SU-DHL-6 (cell line): ENCODE results near the gene CELA2A.

Experiments
- H2AFZ ChIP-seq: fragments of 200-600 bp; sonication (generic); 2 replicates; pipeline ENCODE4 v1.6.1; 2014; ENCODE audit warnings: low read depth, mild to moderate bottlenecking, moderate library complexity, mixed read lengths, antibody characterized with exemption, low read length; ENCODE audit not compliant: severe bottlenecking
- H3F3A ChIP-seq: fragments of 200-600 bp; shearing (Covaris generic); 2 replicates; pipeline ENCODE4 v1.6.0; 2016; ENCODE audit warnings: antibody characterized with exemption, mild to moderate bottlenecking; ENCODE audit not compliant: insufficient read depth
- H3K27ac ChIP-seq: fragments of 200-600 bp; sonication (generic); 2 replicates; pipeline ENCODE4 v1.5.1; 2016; ENCODE audit warnings: low read depth, mild to moderate bottlenecking, low read length, moderate library complexity, mixed read lengths
- H3K27me3 ChIP-seq: fragments of 200-600 bp; sonication (generic), shearing (Covaris generic); 2 replicates; pipeline ENCODE4 v1.6.0; 2014; ENCODE audit warnings: mild to moderate bottlenecking, low read length
- H3K36me3 ChIP-seq: fragments of 200-600 bp; sonication (generic); 2 replicates; pipeline ENCODE4 v1.6.1; 2014; ENCODE audit warnings: mild to moderate bottlenecking, low read length, mixed read lengths
- H3K4me2 ChIP-seq: fragments of 300-600, 200-600 bp; shearing (Covaris generic), sonication (generic); 2 replicates; pipeline ENCODE4 v1.6.0; 2014; ENCODE audit warnings: low read length, low read depth, mild to moderate bottlenecking; ENCODE audit not compliant: poor library complexity, severe bottlenecking
- H3K4me3 ChIP-seq: fragments of 200-600 bp; sonication (generic); 2 replicates; pipeline ENCODE4 v1.5.1; 2014; ENCODE audit warnings: antibody characterized with exemption, low read length, mild to moderate bottlenecking, mixed read lengths; ENCODE audit not compliant: insufficient read depth, poor library complexity, severe bottlenecking
- H3K79me2 ChIP-seq: fragments of 200-600 bp; sonication (generic); 2 replicates; pipeline ENCODE4 v1.6.1; 2014; ENCODE audit warnings: mild to moderate bottlenecking, low read length, moderate library complexity; ENCODE audit not compliant: insufficient read depth
- H3K9ac ChIP-seq: fragments of 200-600 bp; sonication (generic); 2 replicates; pipeline ENCODE4 v1.7.0; 2014; ENCODE audit warnings: mild to moderate bottlenecking, low read length
- H3K9me2 ChIP-seq: fragments of 200-600 bp; sonication (generic); replicated peaks from 2 replicates; pipeline ENCODE4 v1.6.1; 2014; ENCODE audit warnings: low read length; ENCODE audit not compliant: insufficient read depth
- H3K9me3 ChIP-seq: fragments of 200-600 bp; sonication (generic); 2 replicates; pipeline ENCODE4 v1.6.1; 2014; ENCODE audit warnings: low read length, mixed read lengths; ENCODE audit not compliant: insufficient read depth
- H4K20me1 ChIP-seq: fragments of 200-600 bp; sonication (generic); 2 replicates; pipeline ENCODE4 v1.6.1; 2014; ENCODE audit warnings: low read depth, mild to moderate bottlenecking, antibody characterized with exemption, low read length, moderate library complexity, mixed read lengths
- EZH2phosphoT487 ChIP-seq: fragments of 200-600 bp; sonication (generic), shearing (Covaris generic); conservative IDR thresholded peaks from 2 replicates; pipeline ENCODE4 v1.6.1; 2018; ENCODE audit warnings: mild to moderate bottlenecking, antibody characterized with exemption, low read length, moderate library complexity, mixed read lengths
- TF ChIP-seq, protein P1 (sequence below): fragments of 200-600 bp; sonication (generic); IDR thresholded peaks from one replicate; pipeline ENCODE4 v1.5.1; 2017; ENCODE audit warnings: antibody characterized with exemption, mild to moderate bottlenecking, low read length, moderate library complexity; ENCODE audit not compliant: insufficient read depth, poor library complexity, severe bottlenecking

CELA2A gene

DNA sequence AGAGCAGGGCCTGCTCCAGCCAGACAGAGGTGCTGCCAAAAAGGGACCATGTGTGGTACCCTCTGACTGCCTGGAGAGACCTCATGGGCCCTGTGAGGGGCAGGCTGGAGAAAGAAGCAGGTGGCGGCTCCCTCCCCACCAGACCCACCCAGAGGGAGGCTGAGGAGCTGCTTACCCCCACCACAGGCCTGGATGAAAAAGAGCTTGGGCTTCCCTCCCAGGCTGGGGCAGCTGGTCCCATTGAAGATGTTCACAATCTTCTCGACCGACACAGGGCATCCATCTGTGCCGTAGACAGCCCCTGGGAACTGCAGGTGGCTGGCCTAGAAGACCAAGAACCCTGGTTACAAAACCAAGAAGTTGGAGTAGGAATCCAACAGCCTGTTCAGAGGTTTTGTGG, 47.9 kb downstream of the CELA2A start:
- Histone ChIP-seq H3K9ac (no peak overlapping the region), H3K9me3 (no peaks in the 10 kb centered on the region), H4K20me1 (no peaks in the 10 kb centered on the region), H3F3A (no peaks in the 10 kb centered on the region), H2AFZ (no peak overlapping the region), H3K79me2 (no peaks in the 10 kb centered on the region), H3K9me2 (no peaks in the 10 kb centered on the region), H3K27me3 (no peaks in the 10 kb centered on the region), H3K4me2 (no peak overlapping the region), H3K36me3 (no peaks in the 10 kb centered on the region), H3K4me3 (no peak overlapping the region), H3K27ac (no peak overlapping the region)
- TF ChIP-seq, protein P1, sequence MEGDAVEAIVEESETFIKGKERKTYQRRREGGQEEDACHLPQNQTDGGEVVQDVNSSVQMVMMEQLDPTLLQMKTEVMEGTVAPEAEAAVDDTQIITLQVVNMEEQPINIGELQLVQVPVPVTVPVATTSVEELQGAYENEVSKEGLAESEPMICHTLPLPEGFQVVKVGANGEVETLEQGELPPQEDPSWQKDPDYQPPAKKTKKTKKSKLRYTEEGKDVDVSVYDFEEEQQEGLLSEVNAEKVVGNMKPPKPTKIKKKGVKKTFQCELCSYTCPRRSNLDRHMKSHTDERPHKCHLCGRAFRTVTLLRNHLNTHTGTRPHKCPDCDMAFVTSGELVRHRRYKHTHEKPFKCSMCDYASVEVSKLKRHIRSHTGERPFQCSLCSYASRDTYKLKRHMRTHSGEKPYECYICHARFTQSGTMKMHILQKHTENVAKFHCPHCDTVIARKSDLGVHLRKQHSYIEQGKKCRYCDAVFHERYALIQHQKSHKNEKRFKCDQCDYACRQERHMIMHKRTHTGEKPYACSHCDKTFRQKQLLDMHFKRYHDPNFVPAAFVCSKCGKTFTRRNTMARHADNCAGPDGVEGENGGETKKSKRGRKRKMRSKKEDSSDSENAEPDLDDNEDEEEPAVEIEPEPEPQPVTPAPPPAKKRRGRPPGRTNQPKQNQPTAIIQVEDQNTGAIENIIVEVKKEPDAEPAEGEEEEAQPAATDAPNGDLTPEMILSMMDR, result no peak
- TF ChIP-seq EZH2phosphoT487, result no peak

DNA sequence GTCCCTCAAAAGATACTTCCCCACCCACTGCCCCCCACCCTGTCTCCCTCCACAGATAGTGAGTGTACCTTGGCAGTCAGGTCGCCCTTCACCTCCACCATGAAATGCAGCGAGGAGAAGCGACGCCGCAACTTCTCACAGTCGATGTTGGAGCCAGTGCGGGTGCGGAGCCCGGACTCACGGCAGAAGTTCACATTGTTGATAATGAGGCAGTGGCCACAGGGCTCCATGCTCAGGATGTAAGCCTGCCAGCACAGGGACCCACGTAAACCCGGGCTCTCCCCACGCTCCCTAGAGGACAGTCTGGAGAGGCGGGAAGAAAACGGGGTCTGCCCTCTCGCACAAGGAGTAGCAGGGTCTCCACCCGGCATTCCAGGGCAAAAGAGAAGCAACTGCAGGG, 50.3 kb downstream of the CELA2A start:
- Histone ChIP-seq H3K9ac (no peak overlapping the region), H3K27me3 (no peaks in the 10 kb centered on the region), H3K4me2 (no peak overlapping the region), H3K9me3 (no peaks in the 10 kb centered on the region), H3K4me3 (no peak overlapping the region), H4K20me1 (no peaks in the 10 kb centered on the region), H3F3A (no peaks in the 10 kb centered on the region), H3K36me3 (no peaks in the 10 kb centered on the region), H2AFZ (no peak overlapping the region), H3K9me2 (no peaks in the 10 kb centered on the region), H3K27ac (no peak overlapping the region), H3K79me2 (no peaks in the 10 kb centered on the region)
- no peak for TF ChIP-seq EZH2phosphoT487
- TF ChIP-seq, protein P1, result no peak

DNA sequence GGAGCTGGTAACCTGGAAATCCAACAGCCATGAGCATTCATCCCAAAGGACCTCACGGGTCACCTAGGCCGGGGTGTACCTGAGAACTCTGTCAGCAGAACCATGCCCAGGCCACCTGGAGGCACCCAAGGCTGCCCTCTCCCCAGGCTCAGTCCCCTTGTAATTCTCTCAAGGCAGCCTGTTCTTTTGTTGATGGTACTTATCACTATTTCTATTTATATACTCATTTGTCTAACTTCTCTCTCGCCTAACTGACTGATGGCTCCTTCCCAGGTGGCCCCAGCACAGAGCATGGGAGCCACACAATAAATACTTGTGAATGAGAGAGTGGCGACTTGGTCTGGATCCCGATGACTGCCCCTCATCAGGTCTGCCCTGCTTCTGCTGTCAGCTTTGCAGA, 50.7 kb downstream of the CELA2A start:
- H3K9me3 ChIP-seq, result no peaks in the 10 kb centered on the region
- no peak overlapping the region for H3K9ac ChIP-seq
- H3K9me2 ChIP-seq, result no peaks in the 10 kb centered on the region
- no peaks in the 10 kb centered on the region for H3K36me3 ChIP-seq
- H3F3A ChIP-seq, result no peaks in the 10 kb centered on the region
- no peak overlapping the region for H3K4me3 ChIP-seq
- no peak overlapping the region for H3K4me2 ChIP-seq
- no peak for TF ChIP-seq EZH2phosphoT487
- TF ChIP-seq, protein P1, result no peak
- H3K27ac ChIP-seq, result no peak overlapping the region
- H4K20me1 ChIP-seq, result no peaks in the 10 kb centered on the region
- H3K79me2 ChIP-seq, result no peaks in the 10 kb centered on the region
- no peak overlapping the region for H2AFZ ChIP-seq
- H3K27me3 ChIP-seq, result no peaks in the 10 kb centered on the region
